ENCODE measurements around the gene CACNG3. TPM values are rescaled to one million over a fixed set of nuclear protein-coding genes. Genes with fewer than 3 reads are reported as not detected.

Gene CACNG3
- total and polyA plus RNA-seq, 5 donors from 2014 or later: not detected

DNA sequence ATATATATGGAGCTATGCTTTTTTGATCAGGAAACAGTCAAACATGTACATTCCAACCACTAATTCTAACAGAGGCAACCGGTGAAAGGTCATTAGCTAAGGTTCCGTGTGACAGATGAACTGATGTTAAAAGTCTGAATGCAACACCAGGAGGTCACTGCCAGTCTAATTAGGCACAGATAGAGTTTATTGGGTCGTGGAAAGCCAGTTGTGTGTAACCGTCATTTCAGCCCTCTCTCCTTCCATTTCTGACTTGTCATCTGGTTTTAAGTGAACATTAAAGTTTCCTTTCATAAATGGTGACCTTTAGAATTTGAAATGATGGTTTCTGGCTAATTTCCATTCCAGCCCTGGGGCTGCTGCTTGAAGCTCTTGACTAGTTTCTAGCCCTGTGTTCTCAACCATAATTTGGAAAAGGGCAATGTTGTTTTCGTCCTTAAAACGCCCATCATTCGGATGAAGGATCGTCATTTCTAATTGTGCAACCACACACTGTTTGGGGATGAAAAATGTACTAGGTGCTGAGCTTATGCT lies 23.9 kb downstream of the CACNG3 start:
- H3K9me3 ChIP-seq (ENCODE audit: control insufficient read depth in 2 of 2, low read length in 2 of 2): no peaks in the 10 kb centered on the region
- no peaks in the 10 kb centered on the region for H3K4me1 Mint-ChIP-seq
- no peaks in the 10 kb centered on the region for H3K36me3 Mint-ChIP-seq
- H3K36me3 ChIP-seq (ENCODE audit: control insufficient read depth, insufficient read depth, low read length): no peaks in the 10 kb centered on the region
- ATAC-seq (ENCODE audit: low read depth in 2 of 2): no peak
- H3K27ac Mint-ChIP-seq: no peak overlapping the region
- H3K27me3 Mint-ChIP-seq: peaks cover 26% of the 10 kb centered on the region
- peaks cover 0 to 3% (median 0%) of the 10 kb centered on the region in 7 donors for H3K9me3 Mint-ChIP-seq
- no peaks in the 10 kb centered on the region for H3K4me1 ChIP-seq (ENCODE audit: control insufficient read depth, insufficient read depth, low read length, poor library complexity, severe bottlenecking)
- no peak overlapping the region for H3K4me3 ChIP-seq (ENCODE audit: low read depth, low read length)
- DNase-seq: no peak
- H3K4me3 Mint-ChIP-seq: no peak overlapping the region
- H3K27me3 ChIP-seq (ENCODE audit: control insufficient read depth, insufficient read depth, low read length): no peaks in the 10 kb centered on the region
- no peak overlapping the region for H3K27ac ChIP-seq (ENCODE audit: insufficient read depth, low read length, poor library complexity, severe bottlenecking)

DNA sequence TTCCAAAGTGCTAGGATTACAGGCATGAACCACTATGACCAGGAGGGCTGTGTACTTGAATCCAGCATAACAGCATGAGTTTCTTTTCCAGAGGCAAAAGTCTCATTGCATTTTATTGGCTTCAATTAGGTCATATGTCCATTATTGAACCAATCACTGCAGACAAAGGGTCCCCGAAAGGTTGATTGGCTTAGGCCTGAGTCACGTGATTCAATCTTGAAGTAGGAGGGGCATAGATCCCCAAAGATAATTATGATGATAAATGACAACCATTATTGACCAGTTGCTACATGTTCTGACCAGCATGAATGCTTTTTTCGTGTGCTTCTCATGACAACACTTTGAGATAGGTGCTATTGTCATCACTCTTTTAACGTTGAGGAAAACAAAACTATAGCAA lies 25.3 kb downstream of the CACNG3 start:
- Mint-ChIP-seq H3K4me1 (no peaks in the 10 kb centered on the region), H3K27ac (no peak overlapping the region), H3K27me3 (peaks cover 28% of the 10 kb centered on the region), H3K36me3 (no peaks in the 10 kb centered on the region), H3K4me3 (no peak overlapping the region), H3K9me3 (peaks cover 0 to 3% (median 0%) of the 10 kb centered on the region in 7 donors)
- Histone ChIP-seq H3K9me3 (ENCODE audit: control insufficient read depth in 2 of 2, low read length in 2 of 2) (no peaks in the 10 kb centered on the region), H3K4me1 (ENCODE audit: control insufficient read depth, insufficient read depth, low read length, poor library complexity, severe bottlenecking) (no peaks in the 10 kb centered on the region), H3K27me3 (ENCODE audit: control insufficient read depth, insufficient read depth, low read length) (no peaks in the 10 kb centered on the region), H3K36me3 (ENCODE audit: control insufficient read depth, insufficient read depth, low read length) (no peaks in the 10 kb centered on the region), H3K4me3 (ENCODE audit: low read depth, low read length) (no peak overlapping the region), H3K27ac (ENCODE audit: insufficient read depth, low read length, poor library complexity, severe bottlenecking) (no peak overlapping the region)
- ATAC-seq (ENCODE audit: low read depth in 2 of 2) (no peak), DNase-seq (no peak)

DNA sequence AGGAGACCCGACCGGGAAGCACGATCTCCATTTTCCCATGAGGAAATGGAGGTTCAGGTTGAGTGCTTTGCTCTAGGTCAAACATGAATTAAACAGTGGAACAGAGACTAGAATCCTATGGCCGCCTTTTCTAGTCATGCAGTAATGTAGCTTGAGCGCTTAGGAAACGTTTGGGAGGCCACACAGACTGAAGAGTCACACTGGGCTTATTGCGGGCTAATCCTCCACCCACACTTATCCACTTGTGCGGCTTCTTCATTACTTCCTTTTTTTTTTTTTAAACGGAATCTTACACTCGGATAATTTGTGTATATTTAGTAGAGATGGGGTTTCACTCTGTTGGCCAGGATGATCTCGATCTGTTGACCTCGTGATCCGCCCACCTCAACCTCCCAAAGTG lies 26.0 kb downstream of the CACNG3 start:
- Histone ChIP-seq H3K36me3 (ENCODE audit: control insufficient read depth, insufficient read depth, low read length) (no peaks in the 10 kb centered on the region), H3K27me3 (ENCODE audit: control insufficient read depth, insufficient read depth, low read length) (no peaks in the 10 kb centered on the region), H3K4me1 (ENCODE audit: control insufficient read depth, insufficient read depth, low read length, poor library complexity, severe bottlenecking) (no peaks in the 10 kb centered on the region), H3K9me3 (ENCODE audit: control insufficient read depth in 2 of 2, low read length in 2 of 2) (no peaks in the 10 kb centered on the region), H3K4me3 (ENCODE audit: low read depth, low read length) (no peak overlapping the region), H3K27ac (ENCODE audit: insufficient read depth, low read length, poor library complexity, severe bottlenecking) (no peak overlapping the region)
- DNase-seq (no peak), ATAC-seq (ENCODE audit: low read depth in 2 of 2) (no peak)
- no peaks in the 10 kb centered on the region for H3K4me1 Mint-ChIP-seq
- H3K9me3 Mint-ChIP-seq: peaks cover 0 to 3% (median 0%) of the 10 kb centered on the region in 7 donors
- H3K27me3 Mint-ChIP-seq: peaks cover 32% of the 10 kb centered on the region
- H3K27ac Mint-ChIP-seq: no peak overlapping the region
- H3K4me3 Mint-ChIP-seq: no peak overlapping the region
- H3K36me3 Mint-ChIP-seq: no peaks in the 10 kb centered on the region

GRCh38 chr16:24286741-24287405 lies 30.7 kb downstream of the CACNG3 start:
- ATAC-seq (ENCODE audit: low read depth in 2 of 2): no peak

DNA sequence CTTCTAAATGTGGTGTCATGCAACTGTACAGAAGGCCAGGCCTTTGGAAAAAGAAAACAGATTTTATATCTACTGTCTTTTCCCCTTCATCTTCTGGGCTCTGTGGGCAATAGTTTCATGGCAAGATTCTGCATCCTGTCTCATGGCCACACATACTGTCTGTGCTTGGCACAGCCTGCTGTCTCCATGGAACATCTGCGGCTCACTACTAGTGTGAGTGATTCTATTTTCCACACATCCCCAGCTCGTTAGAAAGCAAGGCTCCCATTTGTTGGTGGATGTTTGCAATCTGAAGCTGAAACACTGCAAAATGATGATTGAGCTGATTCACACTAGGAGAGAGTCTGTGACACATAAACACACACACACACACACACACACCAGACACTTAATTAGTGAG lies 32.4 kb downstream of the CACNG3 start:
- Histone ChIP-seq H3K27ac (ENCODE audit: insufficient read depth, low read length, poor library complexity, severe bottlenecking) (no peak overlapping the region), H3K9me3 (ENCODE audit: control insufficient read depth in 2 of 2, low read length in 2 of 2) (no peaks in the 10 kb centered on the region), H3K36me3 (ENCODE audit: control insufficient read depth, insufficient read depth, low read length) (no peaks in the 10 kb centered on the region), H3K27me3 (ENCODE audit: control insufficient read depth, insufficient read depth, low read length) (peaks cover 11% of the 10 kb centered on the region), H3K4me1 (ENCODE audit: control insufficient read depth, insufficient read depth, low read length, poor library complexity, severe bottlenecking) (no peaks in the 10 kb centered on the region), H3K4me3 (ENCODE audit: low read depth, low read length) (no peak overlapping the region)
- Mint-ChIP-seq H3K9me3 (peaks cover 0 to 6% (median 0%) of the 10 kb centered on the region in 7 donors), H3K27me3 (peaks cover 26% of the 10 kb centered on the region), H3K27ac (no peak overlapping the region), H3K36me3 (no peaks in the 10 kb centered on the region), H3K4me1 (no peaks in the 10 kb centered on the region), H3K4me3 (no peak overlapping the region)
- DNase-seq (no peak), ATAC-seq (ENCODE audit: low read depth in 2 of 2) (no peak)

More at GRCh38 chr16:24286741-24287405, 30.7 kb downstream of the CACNG3 start:
- H3K36me3 Mint-ChIP-seq: no peaks in the 10 kb centered on the region
- no peak overlapping the region for H3K4me3 Mint-ChIP-seq
- Histone ChIP-seq H3K36me3 (ENCODE audit: control insufficient read depth, insufficient read depth, low read length) (no peaks in the 10 kb centered on the region), H3K27ac (ENCODE audit: insufficient read depth, low read length, poor library complexity, severe bottlenecking) (no peak overlapping the region), H3K4me1 (ENCODE audit: control insufficient read depth, insufficient read depth, low read length, poor library complexity, severe bottlenecking) (no peaks in the 10 kb centered on the region), H3K4me3 (ENCODE audit: low read depth, low read length) (no peak overlapping the region), H3K27me3 (ENCODE audit: control insufficient read depth, insufficient read depth, low read length) (peaks cover 9% of the 10 kb centered on the region), H3K9me3 (ENCODE audit: control insufficient read depth in 2 of 2, low read length in 2 of 2) (no peaks in the 10 kb centered on the region)
- no peak for DNase-seq
- no peaks in the 10 kb centered on the region for H3K4me1 Mint-ChIP-seq
- peaks cover 0 to 3% (median 0%) of the 10 kb centered on the region in 7 donors for H3K9me3 Mint-ChIP-seq
- H3K27me3 Mint-ChIP-seq: peaks cover 35% of the 10 kb centered on the region
- H3K27ac Mint-ChIP-seq: no peak overlapping the region

DNA sequence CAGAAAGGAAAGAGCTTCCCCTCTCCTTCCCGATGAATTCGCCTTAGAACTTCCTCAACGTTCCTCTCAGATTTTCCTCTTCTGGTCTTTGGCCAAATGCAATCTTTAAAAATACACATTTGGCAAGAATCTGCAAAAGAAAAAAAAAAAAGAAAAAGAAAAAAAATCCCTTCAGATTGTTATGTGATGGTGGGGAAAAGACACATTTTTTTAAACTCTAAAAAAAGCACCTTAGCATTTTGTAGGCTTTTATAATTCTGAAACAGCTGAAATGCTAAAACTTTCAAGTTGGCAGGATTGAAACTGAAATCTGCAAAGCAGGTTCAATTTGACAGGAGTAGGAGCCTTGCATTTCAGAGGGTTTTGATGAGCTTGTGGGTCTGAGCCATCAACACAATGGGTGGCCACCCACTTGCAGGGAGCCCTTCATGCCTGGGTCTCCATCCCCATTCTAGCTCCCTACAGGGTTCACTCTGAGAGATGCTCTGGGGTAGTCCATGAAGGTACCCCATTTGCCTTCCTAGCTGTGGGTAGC lies 33.1 kb downstream of the CACNG3 start:
- Mint-ChIP-seq H3K4me3 (no peak overlapping the region), H3K9me3 (peaks cover 0 to 6% (median 0%) of the 10 kb centered on the region in 7 donors), H3K36me3 (no peaks in the 10 kb centered on the region), H3K4me1 (no peaks in the 10 kb centered on the region), H3K27me3 (peaks cover 29% of the 10 kb centered on the region), H3K27ac (no peak overlapping the region)
- ATAC-seq (ENCODE audit: low read depth in 2 of 2) (no peak), DNase-seq (no peak)
- H3K27me3 ChIP-seq (ENCODE audit: control insufficient read depth, insufficient read depth, low read length): peaks cover 11% of the 10 kb centered on the region
- no peak overlapping the region for H3K4me3 ChIP-seq (ENCODE audit: low read depth, low read length)
- no peaks in the 10 kb centered on the region for H3K9me3 ChIP-seq (ENCODE audit: control insufficient read depth in 2 of 2, low read length in 2 of 2)
- H3K4me1 ChIP-seq (ENCODE audit: control insufficient read depth, insufficient read depth, low read length, poor library complexity, severe bottlenecking): no peaks in the 10 kb centered on the region
- H3K27ac ChIP-seq (ENCODE audit: insufficient read depth, low read length, poor library complexity, severe bottlenecking): no peak overlapping the region
- no peaks in the 10 kb centered on the region for H3K36me3 ChIP-seq (ENCODE audit: control insufficient read depth, insufficient read depth, low read length)

- no peaks in the 10 kb centered on the region for H3K9me3 ChIP-seq (ENCODE audit: control insufficient read depth in 2 of 2, low read length in 2 of 2)
- no peak overlapping the region for H3K4me3 ChIP-seq (ENCODE audit: low read depth, low read length)
- ATAC-seq (ENCODE audit: low read depth in 2 of 2): no peak
- Mint-ChIP-seq H3K9me3 (peaks cover 0 to 8% (median 0%) of the 10 kb centered on the region in 7 donors), H3K27ac (no peak overlapping the region), H3K36me3 (no peaks in the 10 kb centered on the region), H3K4me3 (no peak overlapping the region), H3K4me1 (no peaks in the 10 kb centered on the region), H3K27me3 (peaks cover 34% of the 10 kb centered on the region)
- no peak for DNase-seq
- no peaks in the 10 kb centered on the region for H3K4me1 ChIP-seq (ENCODE audit: control insufficient read depth, insufficient read depth, low read length, poor library complexity, severe bottlenecking)
- H3K27ac ChIP-seq (ENCODE audit: insufficient read depth, low read length, poor library complexity, severe bottlenecking): no peak overlapping the region
- H3K36me3 ChIP-seq (ENCODE audit: control insufficient read depth, insufficient read depth, low read length): no peaks in the 10 kb centered on the region
- peaks cover 11% of the 10 kb centered on the region for H3K27me3 ChIP-seq (ENCODE audit: control insufficient read depth, insufficient read depth, low read length)
These were observed 35.8 kb downstream of the CACNG3 start for GRCh38 chr16:24291932-24292331.

- H3K36me3 Mint-ChIP-seq: no peaks in the 10 kb centered on the region
- no peak overlapping the region for H3K27ac ChIP-seq (ENCODE audit: insufficient read depth, low read length, poor library complexity, severe bottlenecking)
- H3K4me1 ChIP-seq (ENCODE audit: control insufficient read depth, insufficient read depth, low read length, poor library complexity, severe bottlenecking): no peaks in the 10 kb centered on the region
- H3K9me3 ChIP-seq (ENCODE audit: control insufficient read depth in 2 of 2, low read length in 2 of 2): no peaks in the 10 kb centered on the region
- no peak for DNase-seq
- no peaks in the 10 kb centered on the region for H3K4me1 Mint-ChIP-seq
- peaks cover 0 to 6% (median 0%) of the 10 kb centered on the region in 7 donors for H3K9me3 Mint-ChIP-seq
- peaks cover 36% of the 10 kb centered on the region for H3K27me3 Mint-ChIP-seq
- H3K4me3 Mint-ChIP-seq: no peak overlapping the region
- H3K36me3 ChIP-seq (ENCODE audit: control insufficient read depth, insufficient read depth, low read length): no peaks in the 10 kb centered on the region
- H3K4me3 ChIP-seq (ENCODE audit: low read depth, low read length): no peak overlapping the region
- H3K27me3 ChIP-seq (ENCODE audit: control insufficient read depth, insufficient read depth, low read length): peaks cover 10% of the 10 kb centered on the region
- H3K27ac Mint-ChIP-seq: no peak overlapping the region
- no peak for ATAC-seq (ENCODE audit: low read depth in 2 of 2)
These were observed 38.0 kb downstream of the CACNG3 start for GRCh38 chr16:24294131-24294530.
